Measurements from ENCODE around the gene FREM2. TPM values are rescaled to one million over a fixed set of nuclear protein-coding genes. Genes with fewer than 3 reads are reported as not detected.

FREM2 gene
- total and polyA plus RNA-seq, 4 donors = 1.6 to 58.3 (median 9.4) TPM

GRCh38 chr13:38781539-38781938, 94.7 kb downstream of the FREM2 start:
- TF ChIP-seq, protein P1, sequence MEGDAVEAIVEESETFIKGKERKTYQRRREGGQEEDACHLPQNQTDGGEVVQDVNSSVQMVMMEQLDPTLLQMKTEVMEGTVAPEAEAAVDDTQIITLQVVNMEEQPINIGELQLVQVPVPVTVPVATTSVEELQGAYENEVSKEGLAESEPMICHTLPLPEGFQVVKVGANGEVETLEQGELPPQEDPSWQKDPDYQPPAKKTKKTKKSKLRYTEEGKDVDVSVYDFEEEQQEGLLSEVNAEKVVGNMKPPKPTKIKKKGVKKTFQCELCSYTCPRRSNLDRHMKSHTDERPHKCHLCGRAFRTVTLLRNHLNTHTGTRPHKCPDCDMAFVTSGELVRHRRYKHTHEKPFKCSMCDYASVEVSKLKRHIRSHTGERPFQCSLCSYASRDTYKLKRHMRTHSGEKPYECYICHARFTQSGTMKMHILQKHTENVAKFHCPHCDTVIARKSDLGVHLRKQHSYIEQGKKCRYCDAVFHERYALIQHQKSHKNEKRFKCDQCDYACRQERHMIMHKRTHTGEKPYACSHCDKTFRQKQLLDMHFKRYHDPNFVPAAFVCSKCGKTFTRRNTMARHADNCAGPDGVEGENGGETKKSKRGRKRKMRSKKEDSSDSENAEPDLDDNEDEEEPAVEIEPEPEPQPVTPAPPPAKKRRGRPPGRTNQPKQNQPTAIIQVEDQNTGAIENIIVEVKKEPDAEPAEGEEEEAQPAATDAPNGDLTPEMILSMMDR (IDR thresholded peaks at IDR 0.05; ENCODE audit: control extremely low read depth, extremely low read depth) = no peak
- Histone ChIP-seq H3K36me3 (ENCODE audit: control insufficient read depth in 4 of 4, insufficient read depth in 4 of 4, low read length in 4 of 4) (no peaks in the 10 kb centered on the region), H3K4me3 (no peak overlapping the region), H3K27ac (ENCODE audit: low read depth in 1 of 2, low read length in 1 of 2) (no peak overlapping the region), H3K27me3 (ENCODE audit: control insufficient read depth in 3 of 3, insufficient read depth in 3 of 3, low read length in 2 of 3) (no peaks in the 10 kb centered on the region), H3K9ac (ENCODE audit: insufficient read depth in 1 of 2, low read length in 2 of 2) (no peak overlapping the region), H3K4me1 (ENCODE audit: control insufficient read depth in 5 of 5, insufficient read depth in 5 of 5, low read length in 5 of 5) (peaks cover 0 to 5% (median 0%) of the 10 kb centered on the region in 5 donors), H3K9me3 (ENCODE audit: control insufficient read depth in 4 of 4, insufficient read depth in 3 of 4, low read length in 3 of 4) (peaks cover 0 to 3% (median 0%) of the 10 kb centered on the region in 4 donors)
- DNase-seq = no peak
- WGBS, 2 donors = 87 to 90% methylated on average over 3 of the region's 3 CpGs
- no peak for ATAC-seq (ENCODE audit: insufficient read depth, low FRiP score)

DNA sequence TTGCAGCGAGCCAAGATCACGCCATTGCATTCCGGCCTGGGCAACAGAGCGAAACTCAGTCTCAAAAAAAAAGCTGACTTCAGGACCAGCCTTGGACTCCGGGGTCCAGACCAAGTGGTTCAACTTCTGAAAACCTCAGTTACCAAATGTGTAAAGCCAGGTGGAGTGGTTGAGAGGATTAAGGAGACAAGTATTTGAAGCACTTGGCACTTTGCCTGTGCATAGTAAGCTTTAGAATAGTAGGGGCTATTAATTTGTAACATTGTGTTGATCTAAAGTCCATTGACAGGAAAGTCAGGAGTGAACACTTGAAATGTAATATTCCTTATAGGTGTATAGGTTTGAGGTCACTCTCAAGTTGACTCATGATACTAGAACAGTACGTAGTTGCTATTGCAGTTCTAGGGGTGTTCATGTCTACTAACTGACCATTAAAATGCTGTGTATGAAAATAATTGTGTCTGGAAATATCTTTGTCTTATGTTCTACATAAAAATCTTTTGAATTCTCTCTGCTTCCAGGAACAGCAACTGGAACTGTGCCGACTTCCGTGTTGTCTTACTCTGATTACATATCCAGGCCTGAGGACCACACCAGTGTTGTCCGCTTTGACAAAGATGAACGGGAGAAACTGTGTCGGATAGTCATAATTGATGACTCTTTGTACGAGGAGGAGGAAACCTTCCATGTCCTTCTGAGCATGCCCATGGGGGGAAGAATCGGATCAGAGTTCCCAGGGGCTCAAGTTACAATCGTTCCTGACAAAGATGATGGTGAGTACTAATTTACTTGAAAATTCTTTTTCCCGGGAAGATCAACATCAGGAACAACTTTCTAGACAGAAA, 97.4 kb downstream of the FREM2 start:
- DNase-seq (peak; percentile 12 to 73 (median 48)), ATAC-seq (ENCODE audit: insufficient read depth, low FRiP score) (no peak)
- H3K36me3 ChIP-seq (ENCODE audit: control insufficient read depth in 4 of 4, insufficient read depth in 4 of 4, low read length in 4 of 4) = no peaks in the 10 kb centered on the region
- WGBS, 2 donors = 60 to 78% methylated on average over 15 of the region's 15 CpGs
- TF ChIP-seq, protein P1 (IDR thresholded peaks at IDR 0.05; ENCODE audit: control extremely low read depth, extremely low read depth) = no peak
- peak overlapping the region; percentile 13 for H3K4me3 ChIP-seq
- no peaks in the 10 kb centered on the region for H3K27me3 ChIP-seq (ENCODE audit: control insufficient read depth in 3 of 3, insufficient read depth in 3 of 3, low read length in 2 of 3)
- H3K9me3 ChIP-seq (ENCODE audit: control insufficient read depth in 4 of 4, insufficient read depth in 3 of 4, low read length in 3 of 4) = no peaks in the 10 kb centered on the region
- peaks cover 0 to 5% (median 0%) of the 10 kb centered on the region in 5 donors for H3K4me1 ChIP-seq (ENCODE audit: control insufficient read depth in 5 of 5, insufficient read depth in 5 of 5, low read length in 5 of 5)
- no peak overlapping the region for H3K9ac ChIP-seq (ENCODE audit: insufficient read depth in 1 of 2, low read length in 2 of 2)
- peak overlapping the region in 1 of 2 donors; percentile 4 for H3K27ac ChIP-seq (ENCODE audit: low read depth in 1 of 2, low read length in 1 of 2)

DNA sequence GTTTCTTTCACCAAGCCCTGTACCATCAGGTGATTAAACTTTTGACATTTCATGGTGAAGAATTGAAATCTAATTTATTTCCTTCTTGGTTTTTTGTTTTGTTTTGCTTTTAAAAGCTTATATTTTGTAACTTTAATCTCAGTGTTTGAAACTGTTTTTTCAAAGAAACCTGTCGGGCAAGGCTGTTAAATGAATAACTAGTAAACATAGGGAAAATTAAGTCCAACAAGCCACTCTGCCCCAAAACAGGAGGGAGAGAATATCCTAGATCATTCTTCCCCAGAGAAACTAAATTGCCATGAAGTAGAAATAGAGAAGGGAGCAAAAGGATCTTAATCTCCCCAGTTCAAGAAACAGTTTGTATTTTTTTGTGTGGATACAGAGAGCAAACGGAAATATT, 98.2 kb downstream of the FREM2 start:
- TF ChIP-seq, protein P1 (IDR thresholded peaks at IDR 0.05; ENCODE audit: control extremely low read depth, extremely low read depth) = no peak
- ATAC-seq (ENCODE audit: insufficient read depth, low FRiP score) (no peak), DNase-seq (peak in 1 of 3 donors; percentile 31)
- Histone ChIP-seq H3K4me3 (no peak overlapping the region), H3K36me3 (ENCODE audit: control insufficient read depth in 4 of 4, insufficient read depth in 4 of 4, low read length in 4 of 4) (no peaks in the 10 kb centered on the region), H3K27me3 (ENCODE audit: control insufficient read depth in 3 of 3, insufficient read depth in 3 of 3, low read length in 2 of 3) (no peaks in the 10 kb centered on the region), H3K9ac (ENCODE audit: insufficient read depth in 1 of 2, low read length in 2 of 2) (no peak overlapping the region), H3K4me1 (ENCODE audit: control insufficient read depth in 5 of 5, insufficient read depth in 5 of 5, low read length in 5 of 5) (peaks cover 0 to 5% (median 0%) of the 10 kb centered on the region in 5 donors), H3K9me3 (ENCODE audit: control insufficient read depth in 4 of 4, insufficient read depth in 3 of 4, low read length in 3 of 4) (no peaks in the 10 kb centered on the region), H3K27ac (ENCODE audit: low read depth in 1 of 2, low read length in 1 of 2) (no peak overlapping the region)
- 54 to 78% methylated on average over 2 of the region's 2 CpGs for WGBS, 2 donors
